KOPT-K1 (cell line): ENCODE results near the gene MMS19.

ENCODE experiments used
- H3K27ac ChIP-seq: fragments of 200-600 bp; sonication (generic); 2 replicates; pipeline ENCODE4 v1.5.1; 2016; ENCODE audit warnings: antibody characterized with exemption, mild to moderate bottlenecking, low read depth, low read length; ENCODE audit not compliant: poor library complexity, severe bottlenecking
- H3K36me3 ChIP-seq: fragments of 200-600 bp; sonication (generic); 2 replicates; pipeline ENCODE4 v1.5.1; 2017; ENCODE audit warnings: antibody characterized with exemption, mild to moderate bottlenecking, low read length, moderate library complexity; ENCODE audit not compliant: insufficient read depth
- H3K9me3 ChIP-seq: fragments of 200-600 bp; sonication (generic); 2 replicates; pipeline ENCODE4 v1.5.1; 2017; ENCODE audit warnings: antibody characterized with exemption, low read length, mild to moderate bottlenecking; ENCODE audit not compliant: insufficient read depth, poor library complexity, severe bottlenecking

Gene MMS19

GRCh38 chr10:97517778-97518300 is 19.6 kb upstream of the MMS19 start:
- H3K36me3 ChIP-seq: no peaks in the 10 kb centered on the region
- no peaks in the 10 kb centered on the region for H3K9me3 ChIP-seq
- H3K27ac ChIP-seq: no peak overlapping the region

DNA sequence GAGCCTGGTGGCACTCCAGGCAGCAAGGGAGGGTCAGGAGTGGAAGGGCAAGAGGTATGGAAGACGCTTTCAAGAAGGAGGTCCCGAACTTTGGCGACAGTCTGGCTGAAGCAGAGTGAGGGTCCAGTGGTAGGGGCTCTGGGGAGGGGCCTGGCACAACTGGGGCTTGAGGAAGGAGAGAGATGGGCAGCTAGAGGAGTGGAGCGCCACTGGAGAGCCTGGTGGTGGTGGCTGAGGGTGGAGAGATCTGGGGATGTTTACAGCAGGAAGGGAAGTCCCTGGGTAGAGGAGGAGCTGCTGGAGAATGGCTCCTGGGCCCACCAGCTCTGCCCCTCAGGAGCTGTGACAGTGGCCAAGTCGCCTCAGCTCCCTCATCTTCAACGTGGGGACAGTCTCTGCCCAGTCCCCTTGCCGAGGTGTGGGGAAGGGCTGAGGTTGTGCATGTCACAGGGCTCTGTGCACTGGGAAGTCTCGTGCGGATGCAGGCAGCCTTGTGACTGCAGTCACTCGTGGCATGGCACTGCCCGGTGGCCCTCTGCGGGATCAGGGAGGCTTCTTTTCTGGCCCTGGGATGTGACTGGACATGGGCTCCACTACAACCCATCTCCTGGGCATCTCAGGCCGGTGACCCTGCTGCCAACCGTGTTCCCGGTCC is 19.0 kb upstream of the MMS19 start:
- Histone ChIP-seq H3K9me3 (no peaks in the 10 kb centered on the region), H3K27ac (no peak overlapping the region), H3K36me3 (no peaks in the 10 kb centered on the region)

- H3K27ac ChIP-seq: no peak overlapping the region
- no peaks in the 10 kb centered on the region for H3K9me3 ChIP-seq
- no peaks in the 10 kb centered on the region for H3K36me3 ChIP-seq
Measured at GRCh38 chr10:97515271-97515978, 17.2 kb upstream of the MMS19 start.

DNA sequence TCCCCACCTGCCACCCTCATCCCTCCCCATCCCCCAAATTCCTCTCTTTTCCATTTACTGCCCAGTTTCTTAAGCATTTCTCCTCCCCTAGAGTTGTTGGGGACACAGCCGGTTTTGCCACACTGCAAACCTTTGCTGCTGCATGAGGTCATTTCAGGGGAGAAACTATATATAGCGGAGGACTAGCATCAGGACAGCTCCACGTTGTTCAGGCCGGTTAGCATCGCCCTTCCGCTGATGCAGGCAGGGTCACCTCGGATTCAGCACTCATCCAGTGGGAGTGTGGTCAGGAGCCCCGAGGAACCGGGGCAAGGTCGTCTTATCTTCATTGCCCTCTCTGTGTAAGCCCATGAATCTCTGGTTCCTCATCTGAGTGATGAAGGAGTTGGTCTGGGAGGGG is 16.1 kb upstream of the MMS19 start:
- no peaks in the 10 kb centered on the region for H3K36me3 ChIP-seq
- no peak overlapping the region for H3K27ac ChIP-seq

GRCh38 chr10:97512993-97513392 is 14.8 kb upstream of the MMS19 start:
- Histone ChIP-seq H3K27ac (no peak overlapping the region), H3K36me3 (no peaks in the 10 kb centered on the region), H3K9me3 (no peaks in the 10 kb centered on the region)

More for the DNA sequence above, 16.1 kb upstream of the MMS19 start:
- no peaks in the 10 kb centered on the region for H3K9me3 ChIP-seq

DNA sequence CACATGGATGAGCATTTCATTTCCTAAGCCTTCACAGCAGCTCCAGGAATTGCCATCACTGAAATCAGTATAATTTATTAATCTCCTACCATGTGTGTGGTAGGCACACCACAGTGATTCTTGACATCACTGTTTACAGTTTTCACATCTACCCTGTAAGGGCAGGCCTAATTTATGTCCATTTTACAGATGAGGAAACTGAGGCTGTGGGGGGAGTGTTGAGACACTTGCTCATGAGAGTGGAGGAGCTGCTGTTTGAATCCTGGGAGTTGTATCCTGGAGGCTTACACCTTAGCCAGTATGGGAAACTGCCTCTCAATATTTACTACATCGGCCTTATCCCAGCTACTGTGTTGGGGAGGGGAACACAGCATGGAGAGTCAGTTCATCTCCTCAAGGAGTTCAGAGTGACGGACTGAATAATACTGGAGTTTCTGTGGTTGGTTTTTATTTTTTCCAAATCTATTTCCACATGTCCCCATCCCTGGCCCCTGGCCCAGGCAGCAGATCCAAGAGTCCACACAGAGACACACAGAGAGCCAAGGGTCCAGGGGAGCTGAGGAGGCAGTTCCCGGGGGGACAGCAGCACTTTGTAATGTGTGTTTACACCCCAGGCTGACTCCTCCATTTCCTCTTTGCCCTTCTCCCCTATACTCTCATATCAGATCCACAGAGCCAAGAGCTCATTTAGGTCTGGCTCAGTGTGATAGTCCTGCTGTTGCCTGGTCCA is 13.7 kb upstream of the MMS19 start:
- no peaks in the 10 kb centered on the region for H3K36me3 ChIP-seq
- no peaks in the 10 kb centered on the region for H3K9me3 ChIP-seq
- no peak overlapping the region for H3K27ac ChIP-seq

DNA sequence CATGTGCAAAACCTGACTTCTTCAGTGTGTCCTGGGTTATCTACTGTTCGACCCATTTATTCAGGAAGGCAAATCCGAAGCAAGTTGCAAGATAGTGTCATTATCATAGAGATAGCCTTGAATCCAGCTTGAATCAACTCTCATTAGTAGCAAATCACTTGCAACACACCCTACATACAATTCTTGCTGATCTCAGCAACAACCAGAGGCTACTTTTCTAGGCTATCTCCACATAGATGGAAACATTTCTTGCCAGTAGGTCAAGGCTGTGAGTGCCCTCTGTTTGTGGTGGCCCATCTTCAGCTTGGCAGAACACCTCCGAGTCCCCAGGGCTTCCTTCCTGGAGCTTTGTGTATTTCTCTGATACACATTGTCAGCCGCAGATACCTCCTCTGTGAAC is 12.5 kb upstream of the MMS19 start:
- Histone ChIP-seq H3K9me3 (no peaks in the 10 kb centered on the region), H3K36me3 (no peaks in the 10 kb centered on the region), H3K27ac (no peak overlapping the region)

- no peak overlapping the region for H3K27ac ChIP-seq
Measured at GRCh38 chr10:97509120-97509680, 11.0 kb upstream of the MMS19 start.

DNA sequence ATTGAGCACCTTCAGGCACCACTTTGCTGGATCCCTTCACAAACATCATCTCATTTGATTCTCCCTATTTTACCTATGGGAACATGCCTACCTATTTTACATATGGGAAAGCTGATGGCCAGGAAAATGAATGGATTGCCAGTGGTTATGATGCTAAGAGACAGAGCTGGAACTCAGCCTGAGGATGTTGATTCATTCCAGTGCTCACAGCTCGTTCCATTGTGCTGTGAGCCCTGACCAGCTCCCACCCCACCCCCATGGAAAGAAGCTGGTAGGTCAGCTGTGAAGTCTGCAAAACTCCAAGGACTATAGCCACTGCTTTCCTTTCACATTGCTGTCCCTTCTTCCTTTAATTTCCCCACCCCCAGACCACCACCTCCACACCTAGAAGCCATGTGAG is 10.1 kb upstream of the MMS19 start:
- H3K27ac ChIP-seq: no peak overlapping the region

More at GRCh38 chr10:97509120-97509680, 11.0 kb upstream of the MMS19 start:
- no peaks in the 10 kb centered on the region for H3K36me3 ChIP-seq
- no peaks in the 10 kb centered on the region for H3K9me3 ChIP-seq

GRCh38 chr10:97506199-97506991 is 8.2 kb upstream of the MMS19 start:
- no peaks in the 10 kb centered on the region for H3K9me3 ChIP-seq
- no peaks in the 10 kb centered on the region for H3K36me3 ChIP-seq
- H3K27ac ChIP-seq: no peak overlapping the region

More for the DNA sequence above, 10.1 kb upstream of the MMS19 start:
- H3K9me3 ChIP-seq: no peaks in the 10 kb centered on the region
- no peaks in the 10 kb centered on the region for H3K36me3 ChIP-seq

DNA sequence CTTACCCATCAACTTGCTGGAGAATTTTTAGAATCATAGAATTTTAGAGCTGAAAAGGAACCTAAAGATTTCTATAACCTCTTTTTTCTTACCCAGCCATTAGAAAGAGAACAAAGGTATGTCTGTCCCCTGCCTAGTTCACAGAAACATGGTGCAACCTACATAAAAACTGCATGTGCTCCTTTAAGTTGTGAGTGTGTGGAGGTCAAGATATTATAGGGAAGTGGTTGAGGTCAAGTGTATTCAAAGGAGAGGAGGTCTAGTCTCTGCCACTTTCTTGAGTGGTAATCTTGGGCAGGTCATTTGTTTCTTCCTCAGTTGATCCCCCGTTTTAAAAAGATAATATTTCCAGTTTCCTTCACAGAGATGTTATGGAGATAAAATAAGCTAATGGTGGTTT is 6.9 kb upstream of the MMS19 start:
- Histone ChIP-seq H3K9me3 (no peaks in the 10 kb centered on the region), H3K27ac (no peak overlapping the region), H3K36me3 (no peaks in the 10 kb centered on the region)

DNA sequence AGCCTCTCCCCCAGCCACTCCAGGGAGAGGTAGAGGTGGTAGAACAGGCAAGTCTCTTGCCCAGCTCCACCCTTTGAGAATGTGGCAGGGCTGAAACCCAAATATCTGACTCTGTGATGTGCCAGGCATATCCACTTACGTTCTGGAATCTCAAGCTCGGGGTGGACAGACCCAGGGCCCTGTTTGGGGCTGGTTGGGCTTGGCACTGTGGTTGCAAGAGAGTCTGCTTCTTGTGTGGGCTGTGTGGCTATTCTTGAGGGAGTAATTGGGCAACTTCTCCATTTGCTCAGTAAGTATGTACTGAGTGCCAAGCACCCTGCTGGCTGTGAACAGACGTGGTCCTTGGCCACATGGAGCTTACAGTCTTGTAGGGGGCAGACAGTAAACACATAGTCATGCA is 5.2 kb upstream of the MMS19 start:
- Histone ChIP-seq H3K27ac (no peak overlapping the region), H3K9me3 (no peaks in the 10 kb centered on the region), H3K36me3 (no peaks in the 10 kb centered on the region)

DNA sequence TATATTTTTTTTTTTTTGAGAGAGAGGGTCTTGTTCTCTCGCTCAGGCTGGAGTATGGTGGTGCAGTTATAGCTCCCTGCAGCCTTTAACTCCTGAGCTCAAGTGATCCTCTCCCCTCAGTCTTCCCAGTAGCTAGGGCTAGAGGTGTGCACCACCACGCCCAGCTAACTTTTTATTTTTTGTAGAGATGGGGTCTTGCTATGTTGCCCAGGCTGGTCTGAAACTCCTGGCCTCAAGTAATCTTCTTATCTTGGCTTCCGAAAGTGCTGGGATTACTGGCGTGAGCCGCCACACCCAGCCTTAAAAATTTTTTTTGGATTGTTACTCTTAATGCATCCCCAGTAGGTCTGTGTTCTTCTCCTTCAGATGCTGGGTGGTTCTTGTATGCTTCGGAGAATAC is 4.7 kb upstream of the MMS19 start:
- H3K9me3 ChIP-seq: no peaks in the 10 kb centered on the region
- H3K27ac ChIP-seq: no peak overlapping the region
- H3K36me3 ChIP-seq: no peaks in the 10 kb centered on the region

DNA sequence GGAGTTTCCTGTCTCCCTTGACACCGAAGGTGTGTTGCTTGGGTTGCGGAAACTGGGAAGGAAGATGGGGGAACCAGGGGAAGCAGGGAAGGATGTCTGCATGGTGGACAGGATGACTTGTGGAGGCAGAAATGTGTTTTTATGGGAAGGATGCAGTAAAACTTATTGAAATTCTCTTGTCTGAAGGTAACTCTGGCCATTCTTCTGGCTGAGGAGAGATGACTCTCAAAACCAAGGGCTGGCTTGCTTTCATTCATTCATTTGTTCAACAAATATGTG is 2.0 kb upstream of the MMS19 start:
- Histone ChIP-seq H3K27ac (no peak overlapping the region), H3K36me3 (peaks cover 4% of the 10 kb centered on the region; the same call in 1 of the 2 replicates), H3K9me3 (no peaks in the 10 kb centered on the region)
